ENCODE data around the gene LCNL1. TPM values are rescaled to one million over a fixed set of nuclear protein-coding genes. Genes with fewer than 3 reads are reported as not detected.

Gene LCNL1
- total and polyA plus RNA-seq, 8 donors, result 0.12 to 0.38 (median 0.17) TPM; not detected in 3

- Histone ChIP-seq H3K9me3 (no peaks in the 10 kb centered on the region), H3K36me3 (no peaks in the 10 kb centered on the region), H3K4me1 (peaks cover 0 to 18% (median 0%) of the 10 kb centered on the region in 3 donors), H3K4me3 (peak overlapping the region; percentile 58 to 71 (median 66)), H3K27ac (peak overlapping the region; percentile 93 to 94 (median 94)), H3K27me3 (no peaks in the 10 kb centered on the region)
- TF ChIP-seq CTCF (IDR thresholded peaks at IDR 0.05), result no peak
- DNase-seq, result peak in 2 of 6 donors; percentile 54 to 65
- ATAC-seq, result peak; percentile 19 to 46 (median 22)
- WGBS, 2 donors, result 13 to 14% methylated on average over 8 to 9 of the region's 9 CpGs
- no peak for FAIRE-seq
- intact Hi-C loops (cut with DNase I), result loop anchor here in 1 of 3 donors (10.0 kb wide), 1 partner anchor 74 kb away; the partner anchor contains the start of gene ABCA2
Measured at GRCh38 chr9:136950656-136951276, 32.0 kb upstream of the LCNL1 start.

DNA sequence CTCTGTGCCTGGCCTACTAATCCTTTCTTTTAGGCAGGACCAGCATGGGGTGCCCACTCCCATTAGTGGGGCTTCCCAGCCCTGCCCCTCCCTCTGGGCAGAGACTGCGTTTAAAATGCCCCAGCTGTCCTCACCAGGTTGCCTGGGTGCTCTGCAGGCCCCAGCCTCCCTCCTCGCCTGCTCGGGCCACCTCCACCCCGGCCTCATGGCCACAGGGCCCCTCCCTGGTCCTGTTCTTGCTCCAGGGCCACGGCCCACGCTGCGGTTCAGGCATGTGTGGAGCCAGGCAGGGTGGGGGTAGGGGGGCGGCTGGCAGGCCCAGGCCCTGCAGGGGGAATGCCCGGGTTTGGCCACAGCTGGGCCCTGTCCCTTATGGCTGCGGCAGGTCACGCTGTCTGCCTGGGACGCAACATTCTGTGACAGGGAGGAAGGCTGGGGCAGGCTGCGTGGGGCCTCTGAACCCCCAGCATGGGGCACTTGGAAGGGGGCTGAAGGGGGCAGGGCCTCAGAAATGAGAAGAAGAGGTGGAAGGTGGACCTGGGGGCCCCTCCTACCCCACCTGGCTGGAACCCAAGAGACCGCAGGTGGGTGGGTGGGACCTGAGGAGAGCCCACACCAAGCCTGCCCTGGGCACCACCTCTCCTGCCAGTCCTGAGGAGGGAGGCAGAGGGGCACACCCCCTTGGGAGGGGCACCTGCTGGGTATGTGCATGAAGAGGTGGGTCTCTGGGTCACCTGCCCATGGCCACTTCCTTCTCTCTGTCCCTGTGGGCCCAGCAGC is 31.1 kb upstream of the LCNL1 start, which contains the start of gene LCN12:
Gene LCN12 (plus strand): TSS at position 733 of the 780 bp plus-strand sequence. CDS start 55 bp downstream, outside the sequence.
- no peak within 1 kb of the TSS for H3K4me3 ChIP-seq
- H3K27ac ChIP-seq, result peak within 1 kb of the TSS; percentile 42 to 94 (median 94)
- peaks cover 0 to 18% (median 0%) of the 10 kb centered on the region in 3 donors for H3K4me1 ChIP-seq
- ATAC-seq (no peak), DNase-seq (peak in 2 of 6 donors; percentile 50 to 80), FAIRE-seq (no peak)
- H3K9me3 ChIP-seq, result no peaks in the 10 kb centered on the region
- no peaks in the 10 kb centered on the region for H3K36me3 ChIP-seq
- 73 to 82% methylated on average over 13 to 14 of the region's 14 CpGs for WGBS, 2 donors
- intact Hi-C loops (cut with DNase I), result loop anchor here in 1 of 3 donors (10.0 kb wide), 1 partner anchor 73 kb away; the partner anchor contains the start of gene ABCA2
- H3K27me3 ChIP-seq, result no peaks in the 10 kb centered on the region
- no peak for TF ChIP-seq CTCF (IDR thresholded peaks at IDR 0.05)

DNA sequence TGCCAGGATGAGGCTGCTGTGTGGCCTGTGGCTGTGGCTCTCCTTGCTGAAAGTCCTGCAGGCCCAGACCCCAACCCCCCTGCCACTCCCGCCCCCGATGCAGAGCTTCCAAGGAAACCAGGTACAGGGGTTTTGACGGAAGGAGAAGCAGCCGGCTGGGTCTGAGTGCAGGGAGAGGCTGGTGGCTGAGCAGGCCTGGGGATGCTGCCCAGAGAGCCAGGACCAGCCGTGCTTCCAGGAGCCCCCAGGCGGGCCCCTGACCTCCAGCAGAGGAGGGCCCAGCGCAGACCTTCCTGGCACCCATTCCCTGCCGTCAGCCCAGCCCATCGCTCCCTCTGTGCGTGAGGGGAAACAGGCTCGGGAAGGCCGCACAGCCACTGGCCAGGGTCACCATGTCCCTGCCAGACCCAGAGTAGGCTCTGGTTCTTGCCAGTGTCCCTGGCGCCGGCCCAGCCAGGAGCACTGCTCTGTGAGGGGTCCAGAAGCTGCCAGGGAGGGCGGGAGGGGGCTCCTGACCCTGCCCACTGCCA is 30.4 kb upstream of the LCNL1 start:
- no peaks in the 10 kb centered on the region for H3K36me3 ChIP-seq
- intact Hi-C loops (cut with DNase I), result loop anchor here in 1 of 3 donors (10.0 kb wide), 1 partner anchor 72 kb away; the partner anchor contains the start of gene ABCA2
- WGBS, 2 donors, result 58 to 61% methylated on average over 13 to 15 of the region's 15 CpGs
- ATAC-seq, result no peak
- no peak overlapping the region for H3K4me3 ChIP-seq
- peak overlapping the region in 3 of 4 donors; percentile 31 to 42 (median 39) for H3K27ac ChIP-seq
- peaks cover 0 to 18% (median 0%) of the 10 kb centered on the region in 3 donors for H3K4me1 ChIP-seq
- H3K9me3 ChIP-seq, result no peaks in the 10 kb centered on the region
- no peak for TF ChIP-seq CTCF (IDR thresholded peaks at IDR 0.05)
- FAIRE-seq, result no peak
- H3K27me3 ChIP-seq, result no peaks in the 10 kb centered on the region
- DNase-seq, result peak in 2 of 6 donors; percentile 56 to 77

DNA sequence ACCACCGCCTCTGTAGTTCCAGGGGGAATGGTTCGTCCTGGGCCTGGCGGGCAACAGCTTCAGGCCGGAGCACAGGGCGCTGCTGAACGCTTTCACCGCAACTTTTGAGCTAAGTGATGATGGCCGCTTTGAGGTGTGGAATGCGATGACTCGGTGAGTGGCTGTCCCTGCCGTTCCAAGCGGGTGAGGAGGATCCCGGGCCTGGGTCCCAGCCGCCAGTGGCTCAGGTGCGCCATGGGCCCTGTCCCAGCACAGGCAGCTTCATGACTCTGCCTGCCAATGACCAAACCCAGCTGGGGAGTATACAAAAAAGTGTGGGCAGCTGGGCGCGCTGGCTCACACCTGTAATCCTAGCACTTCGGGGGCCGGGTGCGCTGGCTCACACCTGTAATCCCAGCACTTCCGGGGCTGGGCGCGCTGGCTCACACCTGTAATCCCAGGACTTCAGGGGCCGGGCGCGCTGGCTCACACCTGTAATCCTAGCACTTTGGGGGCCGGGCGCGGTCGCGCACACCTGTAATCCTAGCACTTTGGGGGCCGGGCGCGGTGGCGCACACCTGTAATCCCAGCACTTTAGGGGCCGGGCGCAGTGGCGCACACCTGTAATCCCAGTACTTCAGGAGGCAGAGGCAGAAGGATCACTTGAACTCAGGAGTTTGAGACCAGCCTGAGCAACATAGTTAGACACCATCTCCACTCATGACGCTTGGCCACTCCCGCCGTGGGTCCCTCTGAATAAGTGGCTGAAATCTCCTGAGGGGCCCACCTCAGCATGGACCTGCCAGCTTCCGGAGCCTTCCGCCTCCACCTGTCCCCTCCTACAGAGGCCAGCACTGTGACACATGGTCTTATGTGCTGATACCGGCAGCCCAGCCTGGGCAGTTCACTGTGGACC is 29.7 kb upstream of the LCNL1 start:
- no peak for ATAC-seq
- DNase-seq, result peak in 1 of 6 donors; percentile 39
- intact Hi-C loops (cut with DNase I), result loop anchor here in 1 of 3 donors (10.0 kb wide), 1 partner anchor 72 kb away; the partner anchor contains the start of gene ABCA2

More for the DNA sequence above, 29.7 kb upstream of the LCNL1 start:
- no peaks in the 10 kb centered on the region for H3K36me3 ChIP-seq
- no peaks in the 10 kb centered on the region for H3K27me3 ChIP-seq
- H3K4me1 ChIP-seq, result peaks cover 0 to 17% (median 0%) of the 10 kb centered on the region in 3 donors
- TF ChIP-seq CTCF (IDR thresholded peaks at IDR 0.05), result no peak
- WGBS, 2 donors, result 90 to 92% methylated on average over 44 of the region's 44 CpGs
- peak overlapping the region in 1 of 4 donors; percentile 42 for H3K27ac ChIP-seq
- H3K4me3 ChIP-seq, result no peak overlapping the region
- H3K9me3 ChIP-seq, result no peaks in the 10 kb centered on the region
- FAIRE-seq, result no peak
